Measurements from ENCODE around the gene CSF1.
"Not testable (repeated sequence)": the region's sequence is repeated elsewhere in the genome, so short reads cannot be mapped to it uniquely, and the experiment has no call there.

CSF1 gene

DNA sequence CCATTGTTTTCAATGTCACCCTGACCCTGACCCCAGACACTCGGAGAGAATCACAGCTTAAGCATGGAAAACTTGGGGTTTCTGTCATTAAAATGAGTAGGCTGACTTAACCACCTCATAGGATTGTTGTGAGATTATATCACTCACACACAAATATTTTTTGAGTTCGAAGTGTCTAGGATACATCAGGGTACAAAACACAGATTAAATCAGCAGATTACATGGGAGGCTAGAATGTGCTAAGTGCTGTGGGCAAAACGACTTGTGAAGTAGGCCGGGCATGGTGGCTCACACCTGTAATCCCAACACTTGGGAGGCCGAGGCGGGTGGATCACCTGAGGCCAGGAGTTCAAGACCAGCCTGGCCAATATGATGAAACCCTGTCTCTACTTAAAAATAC, 31.3 kb upstream of the CSF1 start:
- not testable (repeated sequence) for H3K27me3 Mint-ChIP-seq (ENCODE audit: low read depth)

GRCh38 chr1:109879881-109880525, 30.6 kb upstream of the CSF1 start:
- peaks cover 9% of the 10 kb centered on the region for H3K4me1 Mint-ChIP-seq (ENCODE audit: low read depth)
- H3K9me3 Mint-ChIP-seq, result no peaks in the 10 kb centered on the region
- no peaks in the 10 kb centered on the region for H3K36me3 Mint-ChIP-seq (ENCODE audit: low read depth)
- H3K4me3 Mint-ChIP-seq, result no peak overlapping the region
- peaks cover 5% of the 10 kb centered on the region for H3K27me3 Mint-ChIP-seq (ENCODE audit: low read depth)
- H3K27ac Mint-ChIP-seq, result peak overlapping the region; percentile 53

More for the DNA sequence above, 31.3 kb upstream of the CSF1 start:
- not testable (repeated sequence) for H3K36me3 Mint-ChIP-seq (ENCODE audit: low read depth); H3K9me3 Mint-ChIP-seq; H3K4me3 Mint-ChIP-seq; H3K4me1 Mint-ChIP-seq (ENCODE audit: low read depth); H3K27ac Mint-ChIP-seq

DNA sequence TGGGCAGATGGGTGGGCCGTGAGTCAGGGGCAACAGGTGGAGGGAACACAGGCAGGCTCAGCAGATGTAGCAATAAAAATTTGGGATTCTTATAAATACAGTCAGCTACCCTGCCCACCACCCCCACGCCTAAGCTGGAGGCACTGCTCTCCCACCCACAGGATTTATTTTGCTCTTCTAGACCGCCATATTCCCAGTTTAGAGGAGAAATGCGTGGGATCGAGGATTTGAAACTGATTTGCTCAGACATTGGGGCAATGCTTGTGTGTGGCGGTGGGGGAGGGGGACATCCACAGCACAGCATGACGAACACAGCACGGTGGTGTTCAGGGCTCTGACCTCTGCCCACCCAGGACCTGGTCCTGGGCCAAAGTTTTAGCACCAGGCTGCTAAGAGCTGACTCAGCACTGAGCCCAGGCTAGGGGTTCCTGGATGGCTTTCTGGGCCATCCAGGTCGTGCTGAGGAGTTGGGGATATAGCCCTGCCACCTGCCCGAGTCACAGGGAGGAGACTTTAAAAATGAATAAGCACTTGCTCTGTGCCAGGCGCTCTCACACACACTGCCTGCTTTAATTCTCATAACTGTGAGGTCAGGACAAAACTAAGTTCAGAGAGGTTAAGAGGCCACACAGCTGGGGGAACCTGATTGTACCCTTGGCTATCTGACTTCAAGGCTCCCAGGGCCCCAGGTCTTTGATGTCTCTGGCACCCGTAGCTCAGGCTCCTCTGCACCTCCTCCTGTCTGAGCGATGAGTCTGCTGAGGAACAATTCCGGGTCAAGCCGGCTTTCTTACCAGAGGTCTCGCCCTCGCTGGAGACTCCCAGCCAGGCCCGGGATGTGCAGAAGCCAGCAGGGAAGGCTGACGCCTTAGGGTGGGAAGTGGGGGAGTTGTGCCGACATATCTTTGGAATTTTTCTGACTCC, 29.4 kb upstream of the CSF1 start:
- no peak overlapping the region for H3K27ac Mint-ChIP-seq
- H3K4me1 Mint-ChIP-seq (ENCODE audit: low read depth), result peaks cover 9% of the 10 kb centered on the region
- no peaks in the 10 kb centered on the region for H3K36me3 Mint-ChIP-seq (ENCODE audit: low read depth)
- H3K4me3 Mint-ChIP-seq, result no peak overlapping the region
- no peaks in the 10 kb centered on the region for H3K27me3 Mint-ChIP-seq (ENCODE audit: low read depth)
- no peaks in the 10 kb centered on the region for H3K9me3 Mint-ChIP-seq

GRCh38 chr1:109881906-109882287, 28.8 kb upstream of the CSF1 start:
- Mint-ChIP-seq H3K27ac (no peak overlapping the region), H3K9me3 (no peaks in the 10 kb centered on the region), H3K4me1 (ENCODE audit: low read depth) (peaks cover 9% of the 10 kb centered on the region), H3K4me3 (no peak overlapping the region), H3K27me3 (ENCODE audit: low read depth) (no peaks in the 10 kb centered on the region), H3K36me3 (ENCODE audit: low read depth) (no peaks in the 10 kb centered on the region)

GRCh38 chr1:109882288-109883245, 28.1 kb upstream of the CSF1 start:
- Mint-ChIP-seq H3K36me3 (ENCODE audit: low read depth) (no peaks in the 10 kb centered on the region), H3K9me3 (no peaks in the 10 kb centered on the region), H3K4me3 (no peak overlapping the region), H3K27me3 (ENCODE audit: low read depth) (no peaks in the 10 kb centered on the region), H3K4me1 (ENCODE audit: low read depth) (peaks cover 9% of the 10 kb centered on the region), H3K27ac (no peak overlapping the region)

- Mint-ChIP-seq H3K4me3 (no peak overlapping the region), H3K27me3 (ENCODE audit: low read depth) (no peaks in the 10 kb centered on the region), H3K27ac (peak overlapping the region; percentile 12), H3K36me3 (ENCODE audit: low read depth) (no peaks in the 10 kb centered on the region), H3K4me1 (ENCODE audit: low read depth) (peaks cover 9% of the 10 kb centered on the region), H3K9me3 (no peaks in the 10 kb centered on the region)
Observed at GRCh38 chr1:109883248-109883955, 27.2 kb upstream of the CSF1 start.

- Mint-ChIP-seq H3K27ac (no peak overlapping the region), H3K27me3 (ENCODE audit: low read depth) (no peaks in the 10 kb centered on the region), H3K9me3 (no peaks in the 10 kb centered on the region), H3K4me3 (no peak overlapping the region), H3K36me3 (ENCODE audit: low read depth) (no peaks in the 10 kb centered on the region), H3K4me1 (ENCODE audit: low read depth) (peaks cover 14% of the 10 kb centered on the region)
Observed at GRCh38 chr1:109884242-109884891, 26.3 kb upstream of the CSF1 start.

- Mint-ChIP-seq H3K4me1 (ENCODE audit: low read depth) (peaks cover 22% of the 10 kb centered on the region), H3K4me3 (no peak overlapping the region), H3K9me3 (no peaks in the 10 kb centered on the region), H3K27me3 (ENCODE audit: low read depth) (no peaks in the 10 kb centered on the region), H3K36me3 (ENCODE audit: low read depth) (no peaks in the 10 kb centered on the region), H3K27ac (no peak overlapping the region)
Observed at GRCh38 chr1:109885589-109885988, 25.1 kb upstream of the CSF1 start.

- Mint-ChIP-seq H3K9me3 (no peaks in the 10 kb centered on the region), H3K4me1 (ENCODE audit: low read depth) (peaks cover 31% of the 10 kb centered on the region), H3K27me3 (ENCODE audit: low read depth) (no peaks in the 10 kb centered on the region), H3K36me3 (ENCODE audit: low read depth) (no peaks in the 10 kb centered on the region), H3K4me3 (no peak overlapping the region), H3K27ac (no peak overlapping the region)
Observed at GRCh38 chr1:109886827-109887226, 23.8 kb upstream of the CSF1 start.

DNA sequence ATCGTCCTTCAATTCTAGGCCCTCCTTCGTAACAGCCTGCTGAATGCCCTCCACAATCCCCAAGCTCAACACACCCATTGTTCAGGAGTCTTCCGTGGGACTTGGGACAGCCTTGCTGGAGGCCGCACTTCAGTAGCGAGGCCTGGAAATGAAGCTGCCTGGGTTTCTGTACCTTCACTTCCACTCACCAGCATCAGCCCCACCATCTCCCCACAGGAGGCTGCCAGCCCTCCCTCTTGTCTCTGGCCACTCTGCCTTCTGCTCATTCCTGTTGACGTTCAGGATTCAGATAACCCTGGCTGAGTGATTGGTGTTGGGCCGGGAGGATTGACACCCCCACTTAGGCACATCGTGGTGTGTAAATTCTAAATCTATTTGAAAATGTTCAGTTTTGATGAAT, 23.4 kb upstream of the CSF1 start:
- Mint-ChIP-seq H3K4me3 (no peak overlapping the region), H3K27ac (no peak overlapping the region), H3K9me3 (no peaks in the 10 kb centered on the region), H3K27me3 (ENCODE audit: low read depth) (no peaks in the 10 kb centered on the region), H3K36me3 (ENCODE audit: low read depth) (no peaks in the 10 kb centered on the region), H3K4me1 (ENCODE audit: low read depth) (peaks cover 36% of the 10 kb centered on the region)

DNA sequence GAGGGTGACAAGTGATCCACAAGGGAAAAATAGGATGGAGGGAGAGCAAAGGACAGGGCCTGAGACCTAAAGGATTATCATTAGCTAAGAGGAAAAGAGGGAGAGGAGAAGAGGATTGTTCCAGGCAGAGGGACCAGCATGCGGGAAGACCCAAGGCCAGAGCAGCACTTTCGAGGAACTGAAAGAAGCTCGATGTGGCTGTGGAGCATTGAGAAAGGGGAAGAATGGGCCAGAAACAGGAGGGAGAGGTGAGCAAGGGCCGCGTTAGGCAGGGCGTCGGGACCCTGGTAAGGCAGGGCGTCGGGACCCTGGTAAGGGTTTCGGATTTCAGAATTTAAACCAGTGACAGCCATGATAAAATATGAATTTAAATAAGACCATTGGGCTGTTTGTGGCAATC, 22.8 kb upstream of the CSF1 start:
- Mint-ChIP-seq H3K36me3 (ENCODE audit: low read depth) (no peaks in the 10 kb centered on the region), H3K4me3 (no peak overlapping the region), H3K4me1 (ENCODE audit: low read depth) (peaks cover 37% of the 10 kb centered on the region), H3K27ac (no peak overlapping the region), H3K27me3 (ENCODE audit: low read depth) (no peaks in the 10 kb centered on the region), H3K9me3 (no peaks in the 10 kb centered on the region)

DNA sequence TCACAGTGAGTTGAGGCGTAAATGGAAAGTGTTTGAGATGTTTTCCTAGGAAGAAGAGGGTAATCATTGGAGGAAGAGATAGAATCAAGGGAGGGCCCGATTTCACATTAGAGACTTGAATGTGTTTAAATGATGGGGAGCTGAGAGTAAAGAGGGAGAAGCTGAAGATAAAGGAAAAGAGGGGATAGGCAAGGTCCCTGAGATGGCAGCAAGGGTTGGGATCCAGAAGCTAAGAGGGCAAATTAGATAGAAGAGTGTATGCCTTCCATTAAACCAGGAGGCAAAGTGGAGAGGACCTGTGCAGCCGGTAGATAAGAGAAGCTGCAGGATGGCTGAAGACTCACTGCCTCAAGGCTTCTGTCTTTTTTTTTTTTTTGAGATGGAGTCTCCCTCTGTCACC, 21.6 kb upstream of the CSF1 start:
- no peak overlapping the region for H3K27ac Mint-ChIP-seq
- peaks cover 32% of the 10 kb centered on the region for H3K4me1 Mint-ChIP-seq (ENCODE audit: low read depth)
- H3K36me3 Mint-ChIP-seq (ENCODE audit: low read depth), result no peaks in the 10 kb centered on the region
- no peak overlapping the region for H3K4me3 Mint-ChIP-seq
- H3K9me3 Mint-ChIP-seq, result no peaks in the 10 kb centered on the region
- H3K27me3 Mint-ChIP-seq (ENCODE audit: low read depth), result no peaks in the 10 kb centered on the region

DNA sequence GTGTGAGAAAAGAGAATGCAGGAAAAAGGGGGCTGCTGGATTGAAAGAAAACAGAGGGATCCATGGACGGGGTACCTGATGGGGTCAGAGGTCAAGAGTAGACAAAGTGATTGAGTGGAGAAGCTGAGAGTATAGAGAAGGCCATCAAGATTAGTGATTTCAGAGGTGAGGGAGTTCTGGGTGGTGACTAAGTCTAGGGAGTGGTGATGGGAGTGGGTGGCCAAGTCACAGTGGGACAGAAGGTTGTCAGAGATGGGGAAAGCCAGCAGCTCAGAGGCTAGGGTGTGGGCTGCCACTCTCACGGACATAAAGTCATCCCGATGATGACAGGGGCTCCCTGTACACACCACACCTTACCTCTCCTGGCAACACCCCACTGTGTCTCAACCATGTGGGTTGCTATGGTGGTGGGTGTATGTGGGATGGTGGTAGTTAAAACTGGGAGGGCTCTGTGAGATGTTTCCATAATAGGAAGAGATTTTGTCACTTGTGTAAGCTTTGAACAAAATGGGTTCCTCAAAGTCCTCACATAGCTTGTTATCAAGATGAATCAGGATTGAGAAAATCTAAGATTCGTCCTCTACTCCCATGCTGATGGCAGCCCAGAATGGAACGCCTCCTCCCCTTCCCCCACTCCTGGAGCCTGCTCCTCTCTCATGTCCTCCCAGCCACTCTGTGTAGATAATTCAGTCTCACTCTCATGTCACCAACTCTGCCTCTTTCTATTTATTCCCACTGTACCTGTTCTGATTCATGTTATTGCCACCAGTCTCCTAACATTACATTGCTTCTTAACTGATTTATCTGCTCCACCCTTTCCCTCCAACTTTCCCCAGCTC, 20.3 kb upstream of the CSF1 start:
- Mint-ChIP-seq H3K27me3 (ENCODE audit: low read depth) (no peaks in the 10 kb centered on the region), H3K4me3 (no peak overlapping the region), H3K36me3 (ENCODE audit: low read depth) (no peaks in the 10 kb centered on the region), H3K4me1 (ENCODE audit: low read depth) (peaks cover 28% of the 10 kb centered on the region), H3K9me3 (no peaks in the 10 kb centered on the region), H3K27ac (peak overlapping the region; percentile 26)
